Thyroid gland (tissue), 4 donors: Measurements from ENCODE around the gene KCNMA1.

Experiments
- CTCF ChIP-seq, 6 experiments: fragments of 200-600 bp in 3 of 6; fragments of 450-650 bp in 3 of 6; sonication (generic) in 3 of 6; IDR thresholded peaks; one replicate each; pipeline ENCODE4 v1.5.1; 2016 to 2019; ENCODE audit warnings: antibody characterized with exemption in 6 of 6, mild to moderate bottlenecking in 2 of 6, inconsistent platforms in 1 of 6, moderate library complexity in 1 of 6
- POLR2A ChIP-seq, 2 donors: fragments of 450-650 bp; IDR thresholded peaks; one replicate each; pipeline ENCODE4 v1.6.1; 2017; ENCODE audit warnings: antibody characterized with exemption in 2 of 2, mild to moderate bottlenecking in 2 of 2, moderate library complexity in 1 of 2

- TF ChIP-seq CTCF (IDR thresholded peaks at IDR 0.05) (no peak), POLR2A (IDR thresholded peaks at IDR 0.05) (no peak)
These were observed 481.2 kb downstream of the KCNMA1 start for GRCh38 chr10:77156406-77156879.
